H1 (cell line): Measurements from ENCODE around the gene TNS1. TPM values are rescaled to one million over a fixed set of nuclear protein-coding genes. Genes with fewer than 3 reads are reported as not detected.

Source experiments
- CTCF ChIA-PET: fragments of 300-600 bp; sonication (Branson Sonifier 250); formaldehyde crosslinking; loops from one replicate; lab custom pipeline; 2021; ENCODE audit not compliant: partially characterized antibody; lab: Charles Lee
- POLR2A ChIA-PET: fragments of 300-600 bp; sonication (Branson Sonifier 250); formaldehyde crosslinking; loops from one replicate; lab custom pipeline; 2021; ENCODE audit warnings: inconsistent platforms; ENCODE audit not compliant: partially characterized antibody; lab: Charles Lee
- DNase-seq, 2 experiments: peaks; one replicate each; pipeline versions ENCODE4 v3.0.0 to v3.0.0-alpha.2; 2010 to 2022; ENCODE audit warnings: low spot score in 2 of 2, low read depth in 1 of 2, mixed read lengths in 1 of 2
- FAIRE-seq: peaks from 2 replicates; lab custom pipeline; 2011; peaks lifted over from hg19 to GRCh38; lab: Jason Lieb, UNC
- H2AFZ ChIP-seq: 2 replicates; pipeline ENCODE4 v1.8.1; 2012; ENCODE audit warnings: low read length, inconsistent platforms
- H2AK5ac ChIP-seq: 2 replicates; pipeline ENCODE4 v1.6.1; 2013; ENCODE audit warnings: low read depth, low read length
- H2BK120ac ChIP-seq: replicated peaks from 2 replicates; pipeline ENCODE3; 2013; ENCODE audit warnings: low read depth, low read length, inconsistent platforms
- H2BK12ac ChIP-seq: 2 replicates; pipeline ENCODE4 v1.6.1; 2013; ENCODE audit warnings: low read depth, low read length
- H2BK15ac ChIP-seq: 2 replicates; pipeline ENCODE4 v1.6.1; 2013; ENCODE audit warnings: low read length
- H2BK20ac ChIP-seq: 2 replicates; pipeline ENCODE4 v1.6.1; 2013; ENCODE audit warnings: low read length
- H2BK5ac ChIP-seq: 2 replicates; pipeline ENCODE4 v1.6.1; 2013; ENCODE audit warnings: low read depth, low read length
- H3K14ac ChIP-seq: 2 replicates; pipeline ENCODE4 v1.6.1; 2013; ENCODE audit warnings: inconsistent platforms; ENCODE audit not compliant: insufficient read length
- H3K18ac ChIP-seq: 2 replicates; pipeline ENCODE4 v1.6.1; 2013; ENCODE audit warnings: low read length; ENCODE audit errors: extremely low read depth
- H3K23ac ChIP-seq: 2 replicates; pipeline ENCODE4 v1.6.1; 2013; ENCODE audit warnings: inconsistent platforms; ENCODE audit not compliant: insufficient read length
- H3K23me2 ChIP-seq: 2 replicates; pipeline ENCODE4 v1.6.1; 2013; ENCODE audit warnings: low read depth, low read length
- H3K27ac ChIP-seq: 2 replicates; pipeline ENCODE4 v1.6.1; 2011; ENCODE audit warnings: low read depth, low read length, inconsistent platforms
- H3K27me3 ChIP-seq, 4 experiments: replicated peaks in 1 of 4; 1 replicate in 1 of 4; 2 replicates in 3 of 4; pipeline versions ENCODE4 v1.6.1 to v1.8.1; 2011 to 2013; ENCODE audit warnings: low read length in 3 of 4, mild to moderate bottlenecking in 3 of 4, inconsistent platforms in 2 of 4, mixed read lengths in 2 of 4, moderate library complexity in 1 of 4; ENCODE audit not compliant: control insufficient read depth in 3 of 4, insufficient read depth in 3 of 4; ENCODE audit errors: extremely low read depth in 1 of 4
- H3K36me3 ChIP-seq, 4 experiments: 2 replicates each; pipeline versions ENCODE4 v1.6.1 to v1.8.1; 2011 to 2013; ENCODE audit warnings: mild to moderate bottlenecking in 4 of 4, low read length in 3 of 4, moderate library complexity in 2 of 4, control low read depth in 1 of 4, inconsistent platforms in 1 of 4; ENCODE audit not compliant: insufficient read depth in 4 of 4, control insufficient read depth in 2 of 4
- H3K4ac ChIP-seq: replicated peaks from 2 replicates; pipeline ENCODE3; 2013; ENCODE audit warnings: low read length, low read depth, mixed read lengths, inconsistent platforms; ENCODE audit not compliant: insufficient read length
- H3K4me1 ChIP-seq, 4 experiments: replicated peaks in 1 of 4; 1 replicate in 1 of 4; 2 replicates in 3 of 4; pipeline versions ENCODE4 v1.6.1 to v1.8.1; 2011 to 2013; ENCODE audit warnings: low read length in 3 of 4, inconsistent platforms in 2 of 4, mixed read lengths in 1 of 4; ENCODE audit not compliant: insufficient read depth in 4 of 4, control insufficient read depth in 3 of 4
- H3K4me2 ChIP-seq, 2 experiments: 2 replicates each; pipeline versions ENCODE4 v1.6.1 to v1.8.1; 2011 to 2013; ENCODE audit warnings: low read depth in 2 of 2, low read length in 2 of 2, control low read depth in 1 of 2, inconsistent platforms in 1 of 2, mild to moderate bottlenecking in 1 of 2; ENCODE audit not compliant: insufficient read depth in 1 of 2
- H3K4me3 ChIP-seq, 4 experiments: fragments of 200-600, 300-600 bp in 1 of 4; sonication (generic), shearing (Covaris generic), sonication (Bioruptor Twin) in 1 of 4; 2 replicates each; pipeline versions ENCODE4 v1.5.1 to v1.8.1; 2011 to 2016; ENCODE audit warnings: low read length in 4 of 4, low read depth in 3 of 4, control low read depth in 2 of 4, inconsistent platforms in 2 of 4, mild to moderate bottlenecking in 2 of 4, mixed read lengths in 1 of 4, moderate library complexity in 1 of 4; ENCODE audit not compliant: insufficient read depth in 2 of 4; ENCODE audit errors: extremely low read depth in 1 of 4
- H3K56ac ChIP-seq: replicated peaks from 2 replicates; pipeline ENCODE3; 2013; ENCODE audit warnings: low read depth, mild to moderate bottlenecking, mixed read lengths, low read length, inconsistent platforms; ENCODE audit not compliant: insufficient read length
- H3K79me1 ChIP-seq: 2 replicates; pipeline ENCODE4 v1.6.1; 2013; ENCODE audit warnings: low read depth, low read length, control low read depth
- H3K79me2 ChIP-seq, 2 experiments: 2 replicates each; pipeline versions ENCODE4 v1.6.1 to v1.8.1; 2012 to 2013; ENCODE audit warnings: low read length in 2 of 2, mild to moderate bottlenecking in 2 of 2, inconsistent platforms in 1 of 2; ENCODE audit not compliant: insufficient read depth in 2 of 2, control insufficient read depth in 1 of 2
- H3K9ac ChIP-seq, 4 experiments: replicated peaks in 1 of 4; 1 replicate in 1 of 4; 2 replicates in 3 of 4; pipeline versions ENCODE4 v1.6.1 to v1.8.1; 2011 to 2013; ENCODE audit warnings: low read depth in 3 of 4, low read length in 3 of 4, control low read depth in 2 of 4, mild to moderate bottlenecking in 2 of 4, moderate library complexity in 2 of 4, inconsistent platforms in 1 of 4; ENCODE audit errors: extremely low read depth in 1 of 4
- H3K9me3 ChIP-seq, 2 experiments: 2 replicates each; pipeline versions ENCODE4 v1.6.1 to v1.8.1; 2012 to 2013; ENCODE audit warnings: mild to moderate bottlenecking in 2 of 2, moderate library complexity in 2 of 2, control low read depth in 1 of 2, inconsistent platforms in 1 of 2, low read depth in 1 of 2, low read length in 1 of 2, mixed read lengths in 1 of 2; ENCODE audit not compliant: insufficient read depth in 2 of 2
- H4K20me1 ChIP-seq, 2 experiments: replicated peaks in 1 of 2; 2 replicates each; pipeline versions ENCODE3 to v1.8.1; 2011 to 2013; ENCODE audit warnings: inconsistent platforms in 2 of 2, low read length in 2 of 2, mild to moderate bottlenecking in 1 of 2; ENCODE audit not compliant: insufficient read depth in 2 of 2, control insufficient read depth in 1 of 2
- H4K5ac ChIP-seq: 2 replicates; pipeline ENCODE4 v1.6.1; 2013; ENCODE audit warnings: low read length, low read depth, mixed read lengths, inconsistent platforms; ENCODE audit not compliant: insufficient read length
- H4K8ac ChIP-seq: 2 replicates; pipeline ENCODE4 v1.8.0; 2013; ENCODE audit warnings: mild to moderate bottlenecking, moderate library complexity, low read length, inconsistent platforms; ENCODE audit not compliant: insufficient read depth; ENCODE audit errors: extremely low read depth
- H4K91ac ChIP-seq: replicated peaks from 2 replicates; pipeline ENCODE3; 2013; ENCODE audit warnings: low read length, mixed read lengths, inconsistent platforms; ENCODE audit not compliant: insufficient read length
- BACH1 ChIP-seq: IDR thresholded peaks from 2 replicates; pipeline ENCODE4 v1.6.1; 2012; ENCODE audit warnings: low read length, improper control_type of control experiment
- BCL11A ChIP-seq, 2 experiments: IDR thresholded peaks; one replicate each; pipeline ENCODE4 v1.6.1; 2011; ENCODE audit warnings: low read depth in 2 of 2, low read length in 2 of 2, mild to moderate bottlenecking in 2 of 2
- CBX8 ChIP-seq: fragments of 300-800, 300-1000 bp; sonication (generic); IDR thresholded peaks from 2 replicates; pipeline ENCODE4 v1.7.1; 2016; ENCODE audit warnings: low read depth, low read length, borderline replicate concordance
- GTF2F1 ChIP-seq: IDR thresholded peaks from 2 replicates; pipeline ENCODE4 v1.6.1; 2012; ENCODE audit warnings: low read depth, low read length, improper control_type of control experiment, borderline replicate concordance
- JUND ChIP-seq: IDR thresholded peaks from 2 replicates; pipeline ENCODE4 v1.6.1; 2011; ENCODE audit warnings: mild to moderate bottlenecking, improper control_type of control experiment, low read length
- PHF8 ChIP-seq: fragments of 200-600 bp; sonication (generic); conservative IDR thresholded peaks from 2 replicates; pipeline ENCODE4 v1.7.1; 2012; ENCODE audit warnings: low read depth, mild to moderate bottlenecking, inconsistent platforms, low read length, moderate library complexity
- POLR2A ChIP-seq, 2 experiments: IDR thresholded peaks; 1 replicate in 1 of 2; 2 replicates in 1 of 2; pipeline ENCODE4 v1.6.1; 2011; ENCODE audit warnings: low read depth in 2 of 2, low read length in 2 of 2, mild to moderate bottlenecking in 2 of 2; ENCODE audit errors: control extremely low read depth in 1 of 2
- POLR2AphosphoS5 ChIP-seq: IDR thresholded peaks from 2 replicates; pipeline ENCODE4 v1.6.1; 2011; ENCODE audit warnings: low read depth, low read length
- POU5F1 ChIP-seq: IDR thresholded peaks from 2 replicates; pipeline ENCODE4 v1.6.1; 2011; ENCODE audit warnings: low read depth, mild to moderate bottlenecking, low read length, moderate library complexity
- SIRT6 ChIP-seq: IDR thresholded peaks from one replicate; pipeline ENCODE4 v1.7.1; 2012; ENCODE audit warnings: low read length, inconsistent platforms
- TAF7 ChIP-seq: optimal IDR thresholded peaks from 2 replicates; pipeline ENCODE3; 2011; ENCODE audit warnings: low read depth, mild to moderate bottlenecking, inconsistent platforms, low read length, moderate library complexity, borderline replicate concordance
- ZNF274 ChIP-seq: IDR thresholded peaks from 2 replicates; pipeline ENCODE4 v1.7.0; 2012; ENCODE audit warnings: low read length, borderline replicate concordance; ENCODE audit errors: extremely low read depth
- WGBS, 2 experiments: shearing (Covaris generic) in 1 of 2; methylation state at CpG; one replicate each; pipeline versions ENCODE4 v1.1.6 to v1.1.7; 2013 to 2015; ENCODE audit warnings: low lambda C conversion rate in 2 of 2, mixed read lengths in 2 of 2, inconsistent platforms in 1 of 2, low coverage in 1 of 2, missing lambda C conversion rate in 1 of 2; ENCODE audit not compliant: insufficient replicate concordance in 2 of 2, insufficient coverage in 1 of 2, insufficient read length in 1 of 2; ENCODE audit errors: extremely low coverage in 1 of 2, missing lambda C conversion rate in 1 of 2; 5-methylcytosine and 5-hydroxymethylcytosine counted together
- polyA plus RNA-seq, 7 experiments: library from polyadenylated mRNA; depleted of rRNA in 3 of 7; stranded (reverse) in 5 of 7; unstranded in 2 of 7; fragments of >200 nt in 5 of 7; fragments of 200-250 nt in 2 of 7; gene quantifications; 1 replicate in 5 of 7; 2 replicates in 1 of 7; 4 replicates in 1 of 7; pipeline versions ENCODE4 v1.2.1 to v1.2.3, GENCODE V29; 2011 to 2013; ENCODE audit warnings: missing spikeins in 2 of 7, mixed read lengths in 2 of 7
- total RNA-seq: library from RNA; stranded (reverse); fragmentation: NEBNext Ultra II Directional; extraction: Animal tissue kit (Norgen Biotek cat#: 25700); gene quantifications from 2 replicates; pipeline ENCODE4 v1.2.1, GENCODE V29; 2021

The TNS1 gene
- total and polyA plus RNA-seq, 2 of the 8 experiments (the other 6 are each of a cell fraction or from before 2014, with no cell fraction given): 1.5 to 5.1 TPM

DNA sequence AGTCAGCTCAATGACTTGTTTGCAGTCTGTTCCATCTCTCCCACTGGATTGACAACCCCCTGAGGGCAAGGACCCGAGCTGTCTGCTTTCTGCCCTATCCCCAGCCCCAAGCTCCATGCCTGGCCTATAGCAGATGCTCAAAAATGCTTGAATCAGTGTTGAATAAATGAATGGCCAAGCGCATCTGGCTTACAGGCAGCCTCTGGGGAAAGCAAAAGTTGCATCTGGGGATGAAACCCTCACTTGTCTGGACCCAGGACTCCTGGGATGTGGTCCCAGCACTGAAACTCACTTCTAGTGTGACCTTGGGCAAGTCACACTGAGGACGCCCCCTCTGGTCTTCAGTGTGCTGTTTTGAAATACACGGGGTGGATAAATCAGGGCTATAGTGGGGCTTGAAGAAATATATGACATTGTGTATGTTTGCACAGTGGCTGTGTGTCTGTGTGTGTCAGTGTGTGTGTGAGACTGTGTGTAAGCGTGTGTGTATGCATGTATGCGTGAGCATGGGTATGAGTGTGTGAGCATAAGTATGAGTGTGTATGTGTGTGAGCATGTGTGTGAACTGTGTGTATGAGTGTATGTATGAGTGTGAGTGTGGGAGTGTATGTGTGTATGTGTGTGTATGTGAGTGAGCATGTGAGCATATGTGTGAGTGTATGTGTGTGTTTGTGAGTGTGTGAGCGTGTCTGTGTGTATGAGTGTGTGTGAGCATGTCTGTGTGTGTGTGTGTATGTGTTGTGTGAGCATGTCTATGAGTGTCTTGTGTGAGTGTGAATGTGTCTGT, 27.8 kb upstream of the TNS1 start:
- WGBS, 2 experiments: 86% methylated on average over 7 of the region's 7 CpGs; no CpG with 5 or more reads in 1 of the 2 experiments
- Histone ChIP-seq H2BK12ac (peak overlapping the region; percentile 99), H3K9ac (peak overlapping the region in 1 of 4 experiments; percentile 31; a peak in 2 of 7 replicates), H3K4me2 (peak overlapping the region in 1 of 2 experiments; percentile 25; a peak in 1 of 4 replicates), H3K27ac (no peak overlapping the region), H4K91ac (peak overlapping the region; percentile 94), H3K14ac (no peak overlapping the region), H4K20me1 (peaks cover 0 to 8% of the 10 kb centered on the region in 2 experiments), H3K18ac (no peak overlapping the region), H3K56ac (peak overlapping the region; percentile 95), H2BK120ac (peak overlapping the region; percentile 67), H2BK20ac (peak overlapping the region; percentile 92), H3K27me3 (peaks cover 6 to 25% (median 20%) of the 10 kb centered on the region in 4 experiments), H2BK5ac (peak overlapping the region; percentile 94), H2AFZ (no peak overlapping the region), H4K8ac (no peak overlapping the region), H3K23ac (no peak overlapping the region), H3K36me3 (no peaks in the 10 kb centered on the region), H2AK5ac (peak overlapping the region; percentile 95), H3K9me3 (no peaks in the 10 kb centered on the region), H3K23me2 (peaks cover 17% of the 10 kb centered on the region; the same call in 1 of the 2 replicates), H4K5ac (no peak overlapping the region), H3K4me1 (peaks cover 0 to 19% (median 5%) of the 10 kb centered on the region in 4 experiments; a peak in 6 of 7 replicates), H2BK15ac (peak overlapping the region; percentile 99), H3K79me1 (no peaks in the 10 kb centered on the region), H3K4me3 (no peak overlapping the region), H3K79me2 (no peaks in the 10 kb centered on the region), H3K4ac (peak overlapping the region; percentile 99)
- ChIA-PET POLR2A (interaction anchor here (1.0 to 1.5 kb wide), 2 partner anchors 19 to 244 kb away, joined by 3 read pairs; no protein-coding TSS in a partner anchor), CTCF (interaction anchor here (0.9 kb wide), 1 partner anchor 19 kb away, joined by 3 read pairs; no protein-coding TSS in a partner anchor)
- peak in 1 of 2 experiments; percentile 37 for DNase-seq
- FAIRE-seq: no peak
- TF ChIP-seq CBX8: no peak
- no peak for TF ChIP-seq JUND
- TF ChIP-seq POU5F1: no peak
- TF ChIP-seq GTF2F1: no peak
- no peak for TF ChIP-seq BCL11A (IDR thresholded peaks at IDR 0.05; ENCODE audit: low read depth in 2 of 2, low read length in 2 of 2)
- no peak for TF ChIP-seq POLR2AphosphoS5
- TF ChIP-seq TAF7: no peak
- no peak for TF ChIP-seq BACH1
- no peak for TF ChIP-seq ZNF274
- no peak for TF ChIP-seq PHF8
- TF ChIP-seq POLR2A (IDR thresholded peaks at IDR 0.05; ENCODE audit: control extremely low read depth in 1 of 2, low read depth in 2 of 2, low read length in 2 of 2): no peak
- no peak for TF ChIP-seq SIRT6
